HG03135 (cell line): ENCODE measurements around the gene OR6C70.
"Not testable (repeated sequence)": the region's sequence is repeated elsewhere in the genome, so short reads cannot be mapped to it uniquely, and the experiment has no call there.

Experiments used
- ATAC-seq: cut with Tn5 transposase; IDR thresholded peaks from one replicate; pipeline ENCODE4 v1.9.1; 2021; ENCODE audit warnings: mild to moderate bottlenecking, moderate library complexity; ENCODE audit not compliant: unreplicated experiment

Gene OR6C70

GRCh38 chr12:55470088-55470829 is at the start of gene OR6C70:
TSS of gene OR6C70 (minus strand) at chr12:55470138. CDS start at chr12:55470138, 0 bp downstream.
- ATAC-seq: no peak

DNA sequence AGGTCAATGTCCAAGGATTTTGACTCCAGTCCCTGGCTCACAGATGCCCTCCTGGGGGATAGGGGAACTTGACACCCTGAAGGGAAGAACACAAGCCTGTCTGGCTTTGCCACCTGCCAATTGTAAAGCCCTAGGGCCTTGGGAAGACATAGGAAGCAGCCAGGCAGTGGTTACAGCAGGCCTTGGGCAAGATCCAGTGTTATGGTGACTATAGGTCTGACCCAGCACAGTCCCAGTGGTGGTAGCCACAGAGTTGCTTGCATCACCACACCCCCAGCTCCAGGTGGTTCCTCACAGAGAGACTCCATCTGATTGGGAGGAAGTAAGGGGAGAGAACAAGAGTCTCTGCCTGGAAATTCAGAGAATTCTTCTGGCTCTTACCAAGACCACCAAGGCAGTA is 46.5 kb upstream of the OR6C70 start:
- no peak for ATAC-seq

GRCh38 chr12:55515696-55516095 is 45.8 kb upstream of the OR6C70 start:
- ATAC-seq: no peak

- ATAC-seq: no peak
Measured at GRCh38 chr12:55501601-55502000, 31.7 kb upstream of the OR6C70 start.

- ATAC-seq: no peak
Measured at GRCh38 chr12:55499810-55500252, 29.9 kb upstream of the OR6C70 start.

DNA sequence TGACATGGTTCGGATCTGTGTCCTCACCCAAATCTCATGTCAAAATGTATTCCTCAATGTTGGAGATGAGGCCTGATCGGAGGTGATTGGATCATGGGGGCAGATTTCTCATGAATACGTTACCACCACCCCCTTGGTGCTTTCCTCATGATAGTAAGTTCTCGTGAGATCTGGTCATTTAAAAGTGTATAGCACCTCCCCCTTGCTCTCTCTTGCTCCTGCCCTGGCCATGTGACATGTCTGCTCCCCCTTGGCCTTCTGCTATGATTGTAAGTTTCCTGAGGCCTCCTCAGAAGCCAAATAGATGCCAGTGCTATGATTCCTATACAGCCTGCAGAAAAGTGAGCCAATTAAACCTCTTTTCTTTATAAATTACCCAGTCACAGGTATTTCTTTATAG is 29.3 kb upstream of the OR6C70 start:
- ATAC-seq: no peak

GRCh38 chr12:55495490-55495889 is 25.6 kb upstream of the OR6C70 start:
- ATAC-seq: no peak

- no peak for ATAC-seq
Measured at GRCh38 chr12:55492078-55492477, 22.1 kb upstream of the OR6C70 start, which contains the start of gene OR6C68. TSS of gene OR6C68 (plus strand) at chr12:55492378. CDS start at chr12:55492378, 0 bp downstream.

GRCh38 chr12:55484284-55484683 is 14.3 kb upstream of the OR6C70 start:
- not testable (repeated sequence) for ATAC-seq

- ATAC-seq: not testable (repeated sequence)
Measured at GRCh38 chr12:55479136-55479535, 9.2 kb upstream of the OR6C70 start.

DNA sequence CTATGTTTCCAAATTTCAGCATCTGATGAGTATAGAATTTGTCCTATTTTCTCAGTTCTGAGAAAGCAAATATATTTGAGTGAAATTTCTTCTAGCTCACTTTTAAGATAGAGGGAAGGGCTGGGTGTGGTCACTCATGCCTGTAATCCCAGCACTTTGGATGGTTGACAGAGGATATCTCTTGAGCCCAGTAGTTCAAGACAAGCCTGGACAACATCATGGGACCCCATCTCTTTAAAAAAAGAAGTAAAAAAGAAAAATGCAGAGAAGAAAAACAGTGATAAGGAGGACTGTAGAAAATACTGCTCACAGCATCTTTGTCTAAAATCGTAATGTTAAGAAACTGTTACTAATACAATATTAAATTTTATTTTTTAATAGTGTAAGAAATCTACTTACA is 2.3 kb upstream of the OR6C70 start:
- no peak for ATAC-seq

- ATAC-seq: no peak
Measured at GRCh38 chr12:55469291-55469690, 647 bp downstream of the OR6C70 start.

DNA sequence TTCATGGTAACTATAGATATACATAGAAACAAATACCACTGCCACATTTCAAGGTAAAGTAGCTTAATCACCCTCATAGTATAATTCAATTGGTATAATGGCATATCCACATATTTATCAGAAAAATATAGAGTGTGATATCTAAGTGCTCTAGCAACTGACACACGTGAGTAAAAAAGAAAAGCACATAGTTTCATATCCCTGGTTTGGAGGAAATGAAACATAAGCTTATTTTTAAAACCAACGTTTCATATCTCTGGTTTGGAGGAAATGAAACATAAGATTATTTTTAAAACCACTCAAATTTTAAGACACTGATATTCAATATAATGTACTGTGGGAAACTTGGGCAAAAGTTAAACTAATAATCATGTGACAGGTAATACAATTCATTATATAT is 2.1 kb downstream of the OR6C70 start:
- no peak for ATAC-seq

- ATAC-seq: not testable (repeated sequence)
Measured at GRCh38 chr12:55464926-55465325, 5.0 kb downstream of the OR6C70 start.

DNA sequence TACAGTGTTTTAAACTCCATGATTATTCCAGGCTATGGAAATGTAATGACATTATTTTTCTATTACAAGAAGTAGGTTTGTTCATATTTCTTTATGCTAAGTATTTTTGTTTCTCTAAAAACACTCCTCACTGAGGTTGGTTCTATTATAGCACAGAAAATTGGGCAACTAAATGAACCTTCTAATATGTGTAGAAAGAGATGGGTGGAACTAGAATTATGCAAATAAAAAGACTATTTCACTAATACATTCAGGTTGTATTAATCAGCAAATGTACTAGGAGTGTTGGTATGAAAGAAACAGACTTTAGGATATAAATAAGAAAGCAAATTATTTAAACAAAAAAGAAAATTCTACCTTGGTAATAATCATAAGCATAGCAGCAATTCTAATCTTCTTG is 21.1 kb downstream of the OR6C70 start:
- ATAC-seq: no peak

DNA sequence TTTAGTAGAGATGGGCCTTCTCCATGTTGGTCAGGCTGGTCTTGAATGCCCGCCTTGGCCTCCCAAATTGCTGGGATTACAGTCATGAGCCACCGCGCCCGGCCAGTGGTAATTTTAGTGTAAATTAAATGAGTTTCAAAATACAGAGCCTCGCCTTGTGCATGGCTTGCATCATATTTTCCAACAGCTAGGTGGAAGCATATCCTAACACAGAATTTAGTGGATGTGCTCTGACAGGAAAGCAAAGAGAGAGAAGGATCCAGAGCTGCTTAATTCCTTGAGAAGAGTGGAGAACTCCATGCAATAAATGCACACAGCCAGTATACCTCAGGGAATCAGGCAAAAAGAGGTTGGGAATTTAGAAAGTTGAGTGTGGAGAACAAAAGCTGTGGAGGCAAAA is 23.6 kb downstream of the OR6C70 start:
- ATAC-seq: no peak

GRCh38 chr12:55445357-55445756 is 24.6 kb downstream of the OR6C70 start:
- no peak for ATAC-seq

- ATAC-seq: no peak
Measured at GRCh38 chr12:55443776-55444175, 26.2 kb downstream of the OR6C70 start, which contains the start of gene OR6C2. TSS of gene OR6C2 (plus strand) at chr12:55444076. CDS start at chr12:55452214, 8,138 bp downstream.

- ATAC-seq: not testable (repeated sequence)
Measured at GRCh38 chr12:55441233-55441632, 28.7 kb downstream of the OR6C70 start.

DNA sequence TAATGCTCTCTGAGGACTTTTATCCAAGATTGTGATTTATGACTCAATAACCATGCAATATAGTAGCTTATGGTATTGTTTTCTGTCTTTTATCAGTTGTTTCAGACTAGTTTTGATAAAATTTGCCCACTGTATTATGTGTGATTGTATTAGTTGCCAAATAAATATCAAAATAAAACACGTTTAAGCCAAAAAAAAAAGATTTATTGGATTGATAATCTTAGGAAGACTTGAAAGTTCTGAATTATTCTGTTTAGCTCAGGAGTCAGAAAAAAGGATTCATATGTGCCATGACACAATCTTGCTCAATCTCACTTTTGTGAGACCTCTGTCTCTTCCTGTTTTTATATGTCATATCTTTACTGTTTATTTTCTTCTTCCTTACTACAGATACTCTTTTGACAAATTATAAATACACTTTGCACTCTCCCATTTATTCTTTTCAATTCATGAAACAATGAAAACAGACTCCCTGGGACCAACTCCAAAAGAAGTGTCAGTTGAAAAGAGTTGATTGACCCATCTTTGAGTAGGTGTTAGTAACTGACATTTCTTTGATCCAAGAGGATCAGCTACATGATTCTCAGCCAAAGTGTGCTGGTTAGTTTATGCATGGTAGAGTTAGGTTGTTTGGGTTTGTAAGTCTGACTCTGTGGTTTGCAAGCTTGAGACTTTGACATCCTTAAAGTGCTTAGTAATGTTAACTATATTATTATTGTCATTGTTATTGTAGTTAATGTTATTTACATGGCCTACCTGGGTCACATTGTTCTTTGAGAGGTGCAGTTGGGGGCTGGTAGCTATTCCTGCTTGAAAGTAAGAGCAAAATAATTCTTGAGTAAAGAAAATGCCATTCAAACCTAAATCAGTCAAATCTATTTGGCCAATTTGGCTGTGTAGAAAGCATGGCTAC is 41.4 kb downstream of the OR6C70 start:
- no peak for ATAC-seq

GRCh38 chr12:55425954-55426353 is 44.0 kb downstream of the OR6C70 start, which contains the start of gene OR6C76:
TSS of gene OR6C76 (plus strand) at chr12:55426254. CDS start at chr12:55426254, 0 bp downstream.
- ATAC-seq: no peak
